ENCODE results near the gene FSIP2. TPM values are rescaled to one million over a fixed set of nuclear protein-coding genes. Genes with fewer than 3 reads are reported as not detected.

The FSIP2 gene, protein sequence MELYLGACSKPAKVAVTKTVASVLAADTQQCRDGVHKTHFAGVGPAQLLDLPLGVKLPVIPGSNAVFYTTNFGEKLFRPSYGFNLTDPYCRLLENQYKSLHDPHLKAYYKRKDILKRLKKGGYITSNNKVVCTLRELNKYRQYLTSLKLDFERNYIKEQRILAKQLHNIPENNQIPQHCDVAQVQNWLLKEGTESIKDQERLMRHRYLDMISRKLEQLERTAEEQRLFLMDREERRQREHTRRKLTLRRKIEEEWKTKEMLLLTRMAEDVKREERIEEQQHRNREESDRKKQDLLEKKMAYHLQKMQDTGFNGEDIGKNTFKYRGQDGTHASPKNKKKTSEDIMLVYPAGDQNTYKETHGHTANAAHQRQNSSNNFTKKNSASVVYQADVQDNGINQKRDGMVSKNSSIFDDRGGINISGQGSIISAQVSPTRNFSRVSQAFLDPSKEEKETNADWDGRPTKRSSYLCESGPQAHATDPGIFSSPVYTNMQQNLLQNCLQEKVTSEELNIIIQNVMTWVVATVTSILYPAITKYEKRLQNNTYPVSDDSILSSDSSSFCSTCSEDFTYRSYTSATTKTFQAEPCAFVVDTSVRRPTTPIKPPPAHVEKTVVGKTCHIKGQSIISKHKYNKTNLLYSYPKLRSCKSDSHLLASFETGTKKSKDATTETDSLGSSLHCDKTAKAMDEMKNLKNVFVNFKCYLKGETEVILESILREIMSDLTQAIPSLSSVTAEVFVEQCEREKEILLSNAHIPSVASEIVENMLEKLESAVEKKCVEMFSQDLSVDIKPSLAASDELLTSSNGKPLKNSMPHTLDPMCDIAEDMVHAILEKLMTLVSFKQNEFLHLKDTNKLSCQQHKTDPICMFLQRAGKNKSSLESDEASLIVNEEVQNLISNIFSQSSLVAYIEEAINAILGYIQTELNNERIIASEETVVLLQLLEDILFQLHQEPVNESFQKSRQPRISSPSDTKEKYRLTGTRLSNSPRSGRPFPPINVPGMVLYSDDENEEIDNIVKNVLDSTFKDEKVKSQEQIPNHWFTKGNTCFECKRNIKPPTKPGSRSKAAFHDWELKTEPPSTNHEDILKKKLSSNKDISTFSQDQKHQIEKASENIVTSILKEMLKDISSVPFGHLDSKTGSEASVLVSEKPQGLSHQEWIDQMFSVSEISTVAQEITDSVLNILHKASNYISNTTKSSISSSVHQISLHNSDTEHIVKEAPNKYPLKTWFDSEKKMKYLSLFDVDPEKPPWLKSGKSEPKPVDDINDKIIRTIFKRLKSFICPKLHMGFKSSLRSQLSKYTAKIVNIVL (N-terminal part only)
- 0.07 and 0.28 TPM in 2 replicates for total RNA-seq

GRCh38 chr2:185738679-185739472 lies at the start of gene FSIP2:
Gene FSIP2, plus strand, starts transcription at chr2:185738804. Its CDS starts 91 bp downstream, at chr2:185738895.
- DNase-seq (ENCODE audit: low read depth, low spot score): peak; percentile 1

DNA sequence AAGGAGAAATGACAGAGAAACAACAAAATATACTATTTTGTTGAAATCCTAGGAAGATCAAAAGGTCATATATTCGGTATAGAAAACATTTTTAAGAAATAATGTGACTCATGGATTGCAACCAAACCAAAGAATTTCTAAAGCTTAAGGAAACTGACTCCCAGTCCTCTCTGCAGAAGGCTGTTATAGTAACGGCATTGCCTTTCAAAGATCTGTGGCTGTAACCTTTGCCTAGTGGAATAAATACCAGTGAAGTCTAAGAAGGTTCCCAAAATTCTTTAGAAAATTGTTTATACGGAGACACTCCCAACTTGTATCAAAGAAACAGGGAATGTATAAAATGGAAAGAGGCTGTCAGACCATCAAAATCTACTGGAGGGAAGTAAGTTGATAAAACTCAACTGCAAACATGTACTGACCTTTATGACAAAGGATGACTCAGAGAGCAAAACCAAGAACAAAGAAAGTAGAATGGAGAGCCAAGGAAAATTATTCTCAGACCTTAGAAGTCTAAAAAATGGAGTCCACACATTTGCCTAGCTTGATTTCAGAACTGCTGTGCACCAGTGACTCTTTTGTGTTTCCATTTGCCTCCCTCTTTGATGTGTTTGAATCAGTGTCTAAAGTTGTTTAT lies 48.6 kb upstream of the FSIP2 start:
- no peak for DNase-seq (ENCODE audit: low read depth, low spot score)

GRCh38 chr2:185695711-185696235 lies 42.8 kb upstream of the FSIP2 start:
- no peak for DNase-seq (ENCODE audit: low read depth, low spot score)

DNA sequence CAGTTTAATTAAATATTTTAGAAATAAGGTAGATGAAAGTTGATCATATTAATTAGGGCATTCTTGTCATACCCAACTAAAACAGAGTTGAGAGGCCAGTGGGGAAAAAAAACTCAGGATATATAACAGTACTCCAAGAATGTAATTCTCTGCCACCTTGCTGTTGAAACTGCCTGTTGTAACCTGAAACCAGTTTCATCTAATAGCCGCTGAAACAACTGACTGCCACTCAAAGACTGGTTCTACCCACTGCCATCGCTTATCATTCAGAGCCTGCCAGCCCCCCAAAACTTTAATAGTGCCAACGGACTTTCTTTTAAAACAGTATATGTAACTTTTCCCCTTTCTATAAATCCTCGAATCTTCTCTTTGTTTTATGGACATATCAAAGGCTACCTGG lies 37.7 kb upstream of the FSIP2 start:
- DNase-seq (ENCODE audit: low read depth, low spot score): no peak

DNA sequence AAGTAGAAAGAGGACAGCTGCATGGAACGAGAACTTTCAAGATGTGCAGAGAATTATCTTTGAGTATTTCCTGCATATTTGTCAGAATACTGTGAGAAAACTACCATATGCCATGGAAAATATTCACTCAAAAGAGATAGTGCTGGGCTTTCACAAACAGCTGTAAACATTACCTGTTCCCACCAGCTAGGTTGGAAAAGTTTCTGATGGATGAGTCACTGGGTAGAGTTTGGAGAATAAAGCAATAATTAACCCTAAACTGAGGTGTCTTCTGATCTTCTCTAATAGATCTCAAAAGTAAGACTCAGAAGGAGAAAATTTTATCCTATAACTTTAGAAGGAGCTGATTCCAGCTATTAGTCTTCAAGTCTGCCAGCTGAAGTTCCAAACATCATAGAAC lies 3.9 kb upstream of the FSIP2 start:
- DNase-seq (ENCODE audit: low read depth, low spot score): no peak

DNA sequence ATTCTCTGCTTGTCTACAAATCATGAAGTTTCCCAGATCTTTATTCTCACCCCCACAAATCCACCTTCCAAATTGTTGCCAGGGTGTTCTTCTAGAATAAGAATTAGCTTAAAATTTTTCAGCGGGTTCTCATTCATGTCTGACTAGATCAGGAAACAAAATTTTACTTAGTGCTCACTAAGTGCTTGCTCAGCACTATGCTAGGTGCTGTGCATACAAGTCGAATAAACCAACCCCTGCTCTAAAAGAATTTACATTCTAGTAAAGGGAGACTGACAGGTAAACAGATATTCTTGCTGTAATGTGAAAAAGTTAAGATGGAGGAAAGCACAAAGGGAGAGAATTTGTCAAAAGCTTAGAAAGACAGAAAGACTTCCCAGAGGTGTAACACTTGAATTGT lies 2.4 kb upstream of the FSIP2 start:
- DNase-seq (ENCODE audit: low read depth, low spot score): no peak

DNA sequence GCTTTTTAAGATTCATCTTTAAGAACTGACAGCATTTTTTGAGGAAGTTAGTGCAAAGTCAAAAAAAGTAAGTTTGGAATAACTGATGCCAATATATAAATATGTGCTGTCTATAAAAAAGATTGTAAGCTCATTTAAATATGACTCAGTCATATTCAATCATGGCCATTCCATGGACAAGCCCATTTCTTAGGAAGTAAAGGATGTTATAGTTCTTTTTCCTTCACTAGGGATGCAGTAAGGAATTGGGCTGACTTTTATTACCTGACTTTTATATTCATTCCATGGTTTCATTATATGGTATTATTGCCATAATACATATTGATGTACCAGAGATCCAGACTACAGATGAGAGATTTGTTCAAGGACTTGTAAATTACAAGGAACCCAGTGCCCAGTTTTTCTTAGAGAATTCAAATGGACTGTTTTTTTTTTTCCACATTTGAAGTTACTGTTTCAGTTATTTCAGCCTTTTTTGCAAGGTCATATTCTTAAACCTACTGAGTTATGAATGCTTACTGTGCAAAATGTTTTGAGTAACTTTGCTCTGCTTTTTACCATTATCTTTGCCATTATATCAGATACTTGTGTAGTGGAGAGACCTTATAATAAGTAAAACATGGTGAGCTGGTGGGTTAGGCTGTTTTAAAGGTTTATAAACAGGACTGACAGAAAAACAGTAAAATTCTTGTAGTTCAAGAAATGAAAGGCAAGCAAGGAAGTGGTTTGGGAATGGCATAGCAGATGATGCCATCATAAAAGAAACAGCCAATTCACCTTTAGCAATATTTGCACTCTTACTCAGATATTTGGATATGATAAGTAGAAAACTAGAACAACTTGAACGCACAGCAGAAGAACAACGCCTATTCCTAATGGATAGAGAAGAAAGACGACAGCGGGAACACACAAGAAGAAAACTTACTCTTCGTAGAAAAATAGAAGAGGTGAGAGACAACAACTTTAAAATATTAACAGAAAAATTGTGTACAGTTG lies 7.6 kb downstream of the FSIP2 start:
- DNase-seq (ENCODE audit: low read depth, low spot score): no peak

DNA sequence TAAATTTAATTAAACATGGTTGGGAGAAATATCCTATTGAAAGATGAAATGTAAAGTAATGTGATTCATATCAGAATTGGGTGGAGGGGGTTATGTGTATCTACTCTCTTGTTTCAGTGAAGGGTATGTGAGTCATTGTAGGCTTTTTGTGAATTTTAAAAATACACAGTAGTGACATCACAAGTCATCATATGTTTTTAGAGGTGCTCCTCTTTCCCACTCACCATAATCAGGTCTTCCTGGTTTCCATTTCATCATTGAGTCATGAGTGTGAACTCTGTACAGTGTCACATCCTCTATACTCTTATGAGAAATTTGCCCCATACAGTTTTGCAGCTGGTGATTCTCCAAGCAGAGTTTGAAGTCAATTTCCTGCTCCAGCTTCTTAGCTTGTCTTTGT lies 18.8 kb downstream of the FSIP2 start:
- DNase-seq (ENCODE audit: low read depth, low spot score): no peak

DNA sequence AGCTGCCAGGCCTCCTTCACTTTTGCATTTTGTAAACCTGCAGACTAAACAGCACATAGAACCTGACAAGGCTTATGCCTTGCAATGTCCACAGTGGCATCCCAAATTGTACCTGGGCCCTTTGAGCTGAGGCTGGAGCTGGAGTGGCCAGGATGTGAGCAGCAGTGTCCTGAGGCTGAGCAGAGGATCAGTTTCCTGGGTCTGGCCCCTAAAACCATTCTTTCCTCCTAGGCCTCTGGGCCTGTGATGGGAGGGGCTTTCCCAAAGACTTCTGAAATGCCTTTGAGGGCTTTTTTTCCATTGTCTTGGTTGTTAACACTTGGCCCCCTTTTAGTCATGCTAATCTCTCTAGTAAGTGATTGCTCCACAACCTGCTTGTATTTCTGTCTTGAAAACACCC lies 32.8 kb downstream of the FSIP2 start:
- no peak for DNase-seq (ENCODE audit: low read depth, low spot score)

DNA sequence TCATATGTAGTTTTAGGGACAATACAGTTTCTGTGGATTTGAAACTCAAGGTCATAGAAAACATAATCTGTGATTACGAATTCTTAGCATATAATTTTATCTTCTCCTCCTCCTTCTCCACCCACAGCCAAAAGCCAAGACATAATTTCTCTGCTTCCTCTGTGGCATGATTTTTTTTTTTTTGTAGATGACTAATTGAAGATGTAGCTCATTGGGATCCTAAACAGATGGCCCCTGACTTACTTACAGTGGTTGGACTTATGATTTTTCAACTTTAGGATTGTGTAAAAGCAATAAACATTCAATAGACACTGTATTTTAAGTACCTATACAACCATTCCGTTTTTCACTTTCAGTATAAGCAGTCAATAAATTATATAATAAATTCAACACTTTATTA lies 42.3 kb downstream of the FSIP2 start:
- DNase-seq (ENCODE audit: low read depth, low spot score): no peak

DNA sequence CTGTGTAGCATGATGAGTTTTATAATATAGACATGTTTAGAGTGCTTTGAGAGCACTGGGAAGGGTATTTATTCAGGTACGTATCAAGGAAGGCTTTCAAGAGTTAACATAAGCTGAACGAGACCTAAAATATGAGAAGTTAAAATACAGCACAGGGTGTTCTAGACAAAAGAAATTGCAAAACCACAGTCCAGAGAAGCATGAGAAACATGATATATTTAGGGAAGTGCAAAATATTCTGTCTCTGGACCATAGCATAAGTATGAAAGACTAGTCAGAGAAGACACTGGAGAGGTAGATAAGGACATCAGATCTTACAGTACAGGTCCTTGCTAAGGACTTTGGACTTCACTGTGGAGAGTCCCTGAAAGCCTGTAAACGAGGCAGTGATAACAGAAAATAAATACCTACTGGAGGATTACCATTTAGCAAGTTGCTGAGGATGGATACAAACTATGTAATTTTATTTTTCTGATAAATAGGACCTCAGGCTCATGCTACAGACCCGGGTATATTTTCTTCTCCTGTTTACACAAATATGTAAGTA lies 43.7 kb downstream of the FSIP2 start:
- no peak for DNase-seq (ENCODE audit: low read depth, low spot score)

DNA sequence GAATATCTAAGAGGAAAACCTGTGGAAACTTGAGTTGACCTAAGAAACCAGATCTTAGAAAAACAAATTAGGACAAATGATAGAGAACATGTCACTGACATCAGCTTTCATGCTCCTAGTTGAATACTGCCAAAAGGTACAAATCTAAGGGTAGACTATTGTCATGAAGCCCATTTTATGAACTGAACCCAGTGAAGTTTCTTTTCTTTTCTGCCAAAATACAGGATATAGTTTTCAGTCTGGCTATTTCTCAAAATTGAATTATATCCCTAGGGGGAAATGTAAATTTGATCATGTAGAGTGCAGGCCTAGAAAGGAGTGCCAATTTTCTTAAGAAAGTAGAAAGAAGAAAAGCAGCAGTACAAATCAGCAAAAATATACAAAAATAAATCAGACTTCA lies 46.6 kb downstream of the FSIP2 start:
- no peak for DNase-seq (ENCODE audit: low read depth, low spot score)

- no peak for DNase-seq (ENCODE audit: low read depth, low spot score)
Measured at GRCh38 chr2:185785851-185786473, 47.4 kb downstream of the FSIP2 start.

DNA sequence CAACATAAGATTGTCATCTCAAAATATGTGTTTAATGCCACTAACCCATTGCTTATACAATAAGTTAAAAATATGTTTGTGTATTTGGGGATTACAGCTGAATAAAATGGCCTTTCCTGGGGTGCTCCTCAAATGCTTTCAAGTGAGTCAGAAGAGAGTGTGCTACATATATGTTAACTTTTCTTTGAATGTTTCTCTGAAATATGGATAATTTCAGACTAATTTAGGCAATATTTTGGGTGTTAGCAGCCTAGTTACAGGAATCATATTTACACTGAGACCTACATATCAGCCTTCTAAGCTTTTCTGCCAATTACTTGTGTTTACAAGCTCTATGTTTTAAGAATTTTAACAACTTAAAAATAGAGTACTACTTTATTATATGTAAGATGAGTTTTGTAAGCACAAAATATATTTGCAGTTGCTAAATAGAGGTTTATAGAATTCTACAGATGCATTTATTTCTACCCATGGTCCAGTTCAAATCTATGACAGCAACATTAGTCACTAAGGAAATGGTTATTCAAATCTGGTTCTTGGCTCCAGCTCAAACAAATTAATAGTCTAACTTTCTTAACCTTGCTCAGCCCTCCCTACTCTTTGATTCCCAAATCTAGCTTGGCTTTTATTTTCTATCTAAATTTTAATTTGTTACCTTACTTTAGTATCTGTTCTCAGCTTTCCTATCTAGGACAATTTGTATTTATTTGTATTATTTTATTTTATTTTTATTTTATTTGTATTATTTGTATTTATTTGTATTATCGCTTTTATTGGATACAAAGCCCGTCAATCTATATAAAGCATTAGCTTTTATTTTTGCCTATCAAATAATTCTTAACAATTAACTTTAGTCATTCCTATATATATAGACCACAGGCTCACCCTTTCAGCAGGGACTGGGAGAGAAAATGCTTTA lies 48.9 kb downstream of the FSIP2 start:
- DNase-seq (ENCODE audit: low read depth, low spot score): no peak

DNA sequence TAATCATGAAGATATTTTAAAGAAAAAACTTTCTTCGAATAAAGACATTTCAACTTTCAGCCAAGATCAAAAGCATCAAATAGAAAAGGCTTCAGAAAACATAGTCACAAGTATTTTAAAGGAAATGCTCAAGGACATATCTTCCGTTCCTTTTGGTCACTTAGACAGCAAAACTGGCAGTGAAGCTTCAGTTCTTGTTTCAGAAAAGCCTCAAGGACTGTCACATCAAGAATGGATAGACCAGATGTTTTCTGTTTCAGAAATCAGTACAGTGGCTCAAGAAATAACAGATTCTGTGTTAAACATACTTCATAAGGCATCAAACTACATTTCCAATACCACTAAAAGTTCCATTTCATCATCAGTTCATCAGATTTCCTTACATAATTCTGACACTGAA lies 51.8 kb downstream of the FSIP2 start:
- DNase-seq (ENCODE audit: low read depth, low spot score): no peak

DNA sequence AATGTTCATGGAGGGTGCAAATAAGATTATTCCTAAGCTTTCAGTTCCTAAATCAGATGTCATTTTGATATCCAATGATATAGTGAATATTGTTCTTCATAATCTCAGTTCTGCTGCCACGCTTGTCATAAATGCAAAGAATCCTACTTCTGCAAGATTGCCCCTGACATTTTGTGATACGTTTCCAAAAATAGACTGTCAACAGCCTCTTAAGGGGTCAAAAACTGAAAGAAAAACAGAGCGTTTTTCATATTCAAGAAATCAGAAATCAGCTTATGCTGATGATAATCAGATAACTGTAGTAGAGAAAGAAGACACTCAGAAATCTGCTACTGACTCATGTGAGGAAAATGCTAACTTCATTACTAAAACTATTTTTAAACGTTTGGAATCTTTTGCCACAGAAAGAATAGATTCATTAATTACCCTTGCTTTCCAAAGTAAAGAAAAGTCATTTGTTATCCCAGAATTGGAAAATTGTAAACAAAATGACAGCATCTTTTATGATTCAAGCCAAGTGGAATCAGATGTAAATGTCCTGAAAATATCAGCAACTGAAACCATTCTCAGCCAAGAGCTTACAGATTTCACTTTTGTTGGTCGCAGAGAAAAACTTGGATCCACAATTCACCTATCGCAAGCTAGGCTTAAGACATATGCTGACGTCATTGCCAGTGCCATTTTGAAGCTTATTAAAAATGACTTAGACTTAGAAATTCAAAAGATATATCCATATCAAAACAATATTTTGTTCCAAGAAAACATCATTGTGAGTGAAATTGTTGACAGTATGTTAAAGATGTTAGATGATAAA lies 55.1 kb downstream of the FSIP2 start:
- DNase-seq (ENCODE audit: low read depth, low spot score): no peak
